Limb (tissue), 2 donors: ENCODE results near the gene CRADD.
"Not testable (repeated sequence)": the region's sequence is repeated elsewhere in the genome, so short reads cannot be mapped to it uniquely, and the experiment has no call there.

ENCODE experiments used
- DNase-seq, 2 donors: peaks; one replicate each; pipeline ENCODE4 v3.0.0-alpha.2; 2016; ENCODE audit errors: extremely low spot score in 2 of 2

CRADD gene

DNA sequence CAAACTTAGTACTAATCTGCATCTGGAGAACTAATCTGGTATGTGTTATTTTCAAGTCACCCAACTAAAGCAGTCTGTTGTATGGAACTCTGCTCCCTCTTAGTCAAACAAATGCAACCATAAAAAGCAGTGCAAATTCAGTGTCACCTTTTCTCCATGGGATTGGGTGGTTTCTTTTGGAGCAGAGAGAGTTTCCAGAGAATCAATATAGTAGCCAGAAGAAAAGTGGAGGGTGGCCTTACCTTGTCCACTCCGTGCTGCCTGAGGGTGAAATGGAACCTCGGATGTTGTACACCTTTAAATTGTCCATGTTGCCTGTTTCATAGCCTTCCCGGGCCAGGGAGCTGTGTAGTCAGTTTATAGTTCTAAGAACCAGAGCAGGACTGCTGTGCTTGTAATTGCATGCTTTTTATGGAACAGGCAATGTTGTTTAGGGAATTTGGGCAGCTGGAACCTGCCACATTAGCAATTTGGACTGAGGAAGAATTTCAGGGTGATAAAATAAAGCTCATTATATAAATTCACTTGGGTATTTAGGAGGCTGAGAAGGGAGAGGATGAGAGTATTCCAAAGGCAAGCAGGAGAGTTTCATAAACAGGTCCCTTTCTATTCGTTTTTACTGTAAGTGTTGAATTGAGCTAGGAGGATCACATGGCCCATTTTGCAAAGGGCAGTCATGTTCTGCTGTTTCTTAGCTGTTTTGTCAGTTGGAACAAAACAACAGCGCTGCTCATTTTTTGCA lies 60.5 kb downstream of the CRADD start:
- DNase-seq = no peak

DNA sequence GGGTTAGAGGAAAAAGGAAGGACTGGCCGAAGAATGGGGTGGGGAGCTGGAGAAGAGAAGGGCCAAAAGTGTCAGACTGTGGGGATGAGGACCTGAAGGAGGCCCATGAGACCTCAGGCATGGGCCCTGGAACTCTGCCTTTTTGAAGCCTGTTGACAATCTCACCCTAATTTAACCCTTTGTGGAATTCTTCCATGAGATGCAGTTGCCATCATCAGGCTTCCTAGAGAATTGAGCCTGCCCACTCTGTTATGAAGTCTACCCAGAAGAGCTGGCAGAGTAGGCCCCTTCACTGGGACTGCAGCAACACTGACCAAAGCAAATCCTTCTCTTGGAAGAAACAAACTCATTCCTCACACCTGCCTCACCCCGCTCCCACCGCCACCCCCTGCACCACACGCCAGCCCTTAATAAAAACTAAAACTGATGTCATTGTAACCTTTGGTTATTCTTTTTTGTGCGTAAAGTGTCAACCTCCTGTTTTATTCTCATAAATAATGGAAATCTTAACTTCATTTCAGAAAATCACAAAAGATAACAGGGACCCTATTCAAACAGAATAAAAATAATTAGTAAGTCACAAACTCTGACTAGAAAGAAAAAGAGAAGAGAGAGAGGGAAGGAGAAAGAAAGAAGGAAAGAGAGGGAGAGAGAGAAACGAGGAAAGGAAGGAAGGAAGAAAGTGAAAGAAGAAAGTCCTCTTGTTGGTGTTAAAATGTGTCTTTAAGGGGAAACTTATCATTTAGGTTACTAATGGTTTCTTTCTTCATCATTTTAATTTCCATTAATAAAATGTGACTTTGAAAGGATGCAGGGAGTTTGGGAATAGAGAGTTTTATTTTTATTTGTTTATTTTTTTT lies 61.3 kb downstream of the CRADD start:
- DNase-seq = no peak

DNA sequence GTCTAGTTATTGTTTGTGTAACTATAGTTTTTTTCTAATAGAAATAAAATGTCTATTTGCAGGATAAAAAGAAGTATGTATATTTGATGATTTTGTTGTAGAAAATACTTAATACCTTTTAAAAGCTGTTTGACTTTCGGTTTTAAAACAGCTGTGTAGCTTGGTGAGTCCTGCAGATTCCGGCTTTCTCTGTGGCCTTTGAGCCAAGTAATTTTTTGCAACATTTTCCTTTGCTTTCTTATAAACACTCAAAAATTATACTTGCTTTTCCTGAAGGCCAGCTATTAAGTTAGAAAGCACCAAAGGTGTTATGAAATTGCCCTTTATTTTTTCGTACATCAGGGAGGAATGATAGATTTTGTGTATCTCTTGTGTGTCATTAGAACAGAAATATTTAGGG lies 63.6 kb downstream of the CRADD start:
- DNase-seq = no peak

DNA sequence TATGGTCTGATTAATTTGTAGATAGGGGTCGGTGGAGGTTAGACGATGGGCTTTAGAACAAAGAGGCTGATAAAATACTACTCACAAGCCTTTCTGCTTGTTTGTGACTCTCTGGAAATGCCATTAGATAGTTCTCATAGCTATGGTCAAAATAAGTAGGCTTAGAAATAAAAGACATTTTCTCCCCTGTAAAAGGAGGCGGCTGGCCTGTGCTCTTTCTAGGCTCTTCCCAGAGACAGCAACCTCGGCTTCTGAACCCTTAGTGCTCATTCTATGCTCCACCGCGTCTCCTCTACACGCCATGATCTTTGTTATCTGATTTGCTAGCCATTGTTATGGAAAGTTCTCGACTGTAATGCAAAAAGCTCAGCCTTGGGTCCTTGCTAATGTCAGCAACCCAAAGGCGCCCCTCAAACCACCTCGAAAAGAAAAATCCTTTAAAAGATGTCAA lies 64.5 kb downstream of the CRADD start:
- DNase-seq = peak in 1 of 2 donors; percentile 56

DNA sequence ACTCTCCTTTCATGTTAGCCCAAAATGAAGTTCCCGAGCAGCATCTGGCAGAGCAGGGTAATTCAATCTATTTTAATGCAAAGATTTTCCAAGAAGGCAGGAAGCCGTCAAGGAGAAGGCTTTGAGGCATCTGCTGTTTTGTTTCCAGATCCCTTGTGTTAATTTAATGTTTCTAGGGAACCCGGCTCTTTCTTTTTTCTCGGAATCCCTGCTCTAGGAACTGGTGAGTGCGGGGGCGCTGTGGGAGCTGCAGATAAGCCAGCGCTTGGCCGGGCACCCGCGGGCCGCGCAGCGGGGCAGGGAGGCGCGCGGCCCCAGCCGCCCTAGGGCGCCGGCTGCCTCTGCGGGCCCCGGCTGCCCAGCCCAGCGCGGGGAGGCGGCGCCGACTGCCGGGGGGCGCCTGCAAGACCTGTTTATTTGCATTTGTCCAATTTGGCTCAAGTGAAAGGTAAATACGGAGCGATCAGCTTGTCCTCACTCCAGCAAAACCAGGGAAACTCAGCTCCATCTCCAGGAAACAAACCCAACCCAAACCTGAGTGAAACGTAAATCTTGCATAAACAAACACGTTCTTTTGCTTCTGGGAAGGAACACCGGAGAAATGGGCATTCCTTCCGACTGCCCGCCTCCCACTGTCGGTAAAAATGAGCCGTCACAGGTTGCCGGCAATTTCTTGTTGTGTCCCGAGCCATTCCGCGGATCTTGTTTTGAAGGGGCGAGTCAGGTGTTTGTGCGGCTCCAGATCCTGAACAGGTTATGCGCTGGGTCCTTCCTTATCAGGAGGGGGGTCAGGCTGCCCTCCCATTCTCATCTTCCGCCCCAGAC lies 65.1 kb downstream of the CRADD start:
- peak; percentile 57 to 78 for DNase-seq

DNA sequence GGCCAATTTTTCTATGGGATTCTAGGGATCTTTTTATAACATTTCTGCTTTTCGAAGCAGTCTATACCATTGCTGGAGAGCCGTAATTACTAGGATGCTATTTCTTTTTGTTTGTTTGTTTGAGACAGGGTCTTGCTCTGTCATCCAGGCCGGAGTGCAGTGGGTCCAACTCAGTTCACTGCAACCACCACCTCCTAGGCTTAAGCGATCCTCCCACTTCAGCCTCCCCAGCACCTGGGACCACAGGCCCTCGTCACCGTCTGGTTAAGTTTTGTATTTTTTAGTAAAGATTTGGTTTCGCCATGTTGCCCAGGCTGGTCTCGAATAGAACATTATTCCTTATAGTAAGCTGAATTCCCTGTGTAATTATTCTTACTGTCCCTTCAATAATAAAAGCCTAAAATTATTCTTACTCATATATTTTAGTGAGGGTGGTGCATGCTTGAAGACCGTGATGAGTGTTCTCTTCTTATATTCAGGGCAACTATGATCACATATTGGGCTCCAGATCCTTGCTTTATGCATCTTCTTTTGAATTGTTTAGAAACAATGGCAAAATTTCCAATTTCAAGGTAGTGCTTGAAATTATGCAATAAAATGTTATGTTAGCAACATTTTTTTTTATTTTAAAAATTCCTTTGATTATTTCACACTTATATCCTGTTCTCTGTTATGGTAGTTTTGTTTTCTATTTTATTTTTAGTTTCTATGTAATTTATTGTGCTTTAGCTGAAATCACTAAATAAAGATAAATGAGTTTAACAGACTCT lies 66.2 kb downstream of the CRADD start:
- DNase-seq = no peak

- no peak for DNase-seq
These were observed 67.0 kb downstream of the CRADD start for GRCh38 chr12:93743999-93744689.

- no peak for DNase-seq
These were observed 68.1 kb downstream of the CRADD start for GRCh38 chr12:93745286-93745685.

GRCh38 chr12:93746572-93747168 lies 69.5 kb downstream of the CRADD start:
- no peak for DNase-seq

GRCh38 chr12:93748672-93749383 lies 71.7 kb downstream of the CRADD start:
- DNase-seq = no peak

DNA sequence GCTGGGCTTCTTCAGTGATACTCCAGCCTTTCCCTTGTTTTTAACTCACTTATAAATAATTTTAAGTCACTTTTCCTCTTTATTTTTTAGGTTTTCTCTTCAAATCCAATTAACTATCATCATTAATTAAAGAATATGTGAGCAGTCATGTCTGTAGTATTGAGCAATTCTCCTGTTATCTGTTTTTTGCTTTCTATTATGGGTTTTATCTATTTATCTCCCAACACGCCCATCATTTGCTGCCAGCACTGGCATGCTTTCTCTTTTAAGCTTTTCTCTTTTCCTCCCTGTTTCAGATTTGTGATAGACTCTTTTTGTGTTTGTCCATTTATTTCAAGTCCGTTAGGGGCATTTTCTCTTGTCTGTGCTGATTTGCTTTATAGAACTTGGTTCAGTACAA lies 72.3 kb downstream of the CRADD start:
- no peak for DNase-seq

GRCh38 chr12:93750056-93750455 lies 72.9 kb downstream of the CRADD start:
- no peak for DNase-seq

GRCh38 chr12:93751864-93752610 lies 74.9 kb downstream of the CRADD start:
- DNase-seq = no peak

DNA sequence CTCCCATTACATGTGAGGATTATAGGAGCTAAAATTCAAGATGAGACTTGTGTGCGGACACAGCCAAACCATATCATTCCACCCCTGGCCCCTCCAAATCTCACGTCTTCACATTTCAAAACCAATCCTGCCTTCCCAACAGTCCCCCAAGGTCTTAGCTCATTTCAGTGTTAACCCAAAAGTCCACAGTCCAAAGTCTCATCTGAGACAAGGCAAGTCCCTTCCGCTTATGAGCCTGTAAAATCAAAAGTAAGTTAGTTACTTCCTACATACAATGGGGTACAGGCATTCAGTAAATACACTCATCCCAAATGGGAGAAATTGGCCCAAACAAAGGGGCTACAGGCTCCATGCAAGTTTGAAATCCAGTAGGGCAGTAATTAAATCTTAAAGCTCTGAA lies 76.1 kb downstream of the CRADD start:
- DNase-seq = no peak

DNA sequence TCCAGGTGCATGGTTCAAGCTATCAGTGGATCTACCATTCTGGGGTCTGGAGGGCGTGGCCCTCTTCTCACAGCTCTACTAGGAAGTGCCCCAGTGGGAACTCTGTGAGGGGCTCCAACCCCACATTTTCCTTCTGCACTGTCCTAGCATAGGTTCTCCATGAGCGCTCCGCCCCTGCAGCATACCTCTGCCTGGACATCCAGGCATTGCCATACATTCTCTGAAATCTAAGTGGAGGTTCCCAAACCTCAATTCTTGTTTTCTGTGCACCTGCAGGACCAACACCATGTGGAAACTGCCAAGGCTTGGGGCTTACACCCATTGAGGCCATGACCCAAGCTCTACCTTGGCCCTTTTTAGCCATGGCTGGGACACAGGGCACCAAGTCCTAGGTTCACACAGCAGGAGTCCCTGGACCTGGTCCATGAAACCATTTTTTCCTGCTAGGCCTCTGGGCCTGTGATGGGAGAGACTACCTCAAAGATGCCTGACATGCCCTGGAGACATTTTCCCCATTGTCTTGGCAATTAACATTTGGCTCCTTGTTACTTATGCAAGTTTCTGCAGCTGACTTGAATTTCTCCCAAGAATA lies 76.8 kb downstream of the CRADD start:
- DNase-seq = no peak

GRCh38 chr12:93754859-93755258 lies 77.7 kb downstream of the CRADD start:
- not testable (repeated sequence) for DNase-seq

DNA sequence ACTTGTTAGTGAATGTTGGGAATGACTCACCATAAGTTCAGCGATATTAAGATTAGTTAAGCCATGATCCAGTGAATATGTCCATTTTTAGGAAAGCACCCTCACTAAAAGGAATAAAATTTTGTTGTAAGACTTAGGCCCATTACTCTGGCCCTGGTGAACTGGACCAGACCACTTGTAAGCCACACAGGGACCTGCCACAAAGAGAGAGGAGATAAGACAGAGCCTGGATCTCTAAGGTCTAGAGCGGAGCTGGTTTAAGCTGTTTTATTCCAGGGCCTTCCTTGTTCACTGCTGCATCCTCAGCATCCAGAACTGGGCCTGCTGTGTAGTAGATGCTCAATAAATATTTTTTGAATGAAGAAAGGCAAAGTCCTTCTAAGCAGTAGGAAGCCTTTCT lies 79.1 kb downstream of the CRADD start:
- DNase-seq = no peak
